Activated naive CD4-positive, alpha-beta T cell treated with anti-CD3 and anti-CD28 coated beads, Interleukin-2, amount 50 U/mL, for 16 hours (primary cell): ENCODE results near the gene CD8B2.
"Not testable (repeated sequence)": the region's sequence is repeated elsewhere in the genome, so short reads cannot be mapped to it uniquely, and the experiment has no call there.

Source experiments
- DNase-seq: peaks from one replicate; pipeline ENCODE4 v3.0.0-alpha.2; 2020

Gene CD8B2

GRCh38 chr2:106486551-106487385, at the start of gene CD8B2:
CD8B2 (plus strand) TSS chr2:106487364; CDS start chr2:106487427, 63 bp downstream.
- DNase-seq: not testable (repeated sequence)

GRCh38 chr2:106461882-106462281, 25.3 kb upstream of the CD8B2 start:
- DNase-seq: peak; percentile 13

GRCh38 chr2:106467516-106467915, 19.6 kb upstream of the CD8B2 start:
- not testable (repeated sequence) for DNase-seq

- not testable (repeated sequence) for DNase-seq
Observed at GRCh38 chr2:106468107-106468506, 19.1 kb upstream of the CD8B2 start, which contains the start of gene RGPD3. RGPD3 (minus strand) TSS chr2:106468413; CDS start chr2:106468288, 125 bp downstream.

- peak; percentile 30 for DNase-seq
Observed at GRCh38 chr2:106470658-106471057, 16.5 kb upstream of the CD8B2 start.

GRCh38 chr2:106477647-106478046, 9.5 kb upstream of the CD8B2 start:
- DNase-seq: not testable (repeated sequence)

GRCh38 chr2:106479563-106479962, 7.6 kb upstream of the CD8B2 start:
- not testable (repeated sequence) for DNase-seq

GRCh38 chr2:106487386-106488191, 425 bp downstream of the CD8B2 start:
- DNase-seq: not testable (repeated sequence)

- DNase-seq: not testable (repeated sequence)
Observed at GRCh38 chr2:106489701-106490100, 2.5 kb downstream of the CD8B2 start.

- not testable (repeated sequence) for DNase-seq
Observed at GRCh38 chr2:106492399-106492798, 5.2 kb downstream of the CD8B2 start.

GRCh38 chr2:106492913-106493312, 5.7 kb downstream of the CD8B2 start:
- DNase-seq: not testable (repeated sequence)

- not testable (repeated sequence) for DNase-seq
Observed at GRCh38 chr2:106498549-106498948, 11.4 kb downstream of the CD8B2 start.

- not testable (repeated sequence) for DNase-seq
Observed at GRCh38 chr2:106500350-106500749, 13.2 kb downstream of the CD8B2 start.

GRCh38 chr2:106502351-106502750, 15.2 kb downstream of the CD8B2 start:
- not testable (repeated sequence) for DNase-seq

- DNase-seq: not testable (repeated sequence)
Observed at GRCh38 chr2:106504192-106504591, 17.0 kb downstream of the CD8B2 start.

GRCh38 chr2:106504787-106505186, 17.6 kb downstream of the CD8B2 start:
- DNase-seq: not testable (repeated sequence)

- DNase-seq: not testable (repeated sequence)
Observed at GRCh38 chr2:106506002-106506687, 19.0 kb downstream of the CD8B2 start.

- not testable (repeated sequence) for DNase-seq
Observed at GRCh38 chr2:106508660-106509373, 21.7 kb downstream of the CD8B2 start.

GRCh38 chr2:106509374-106509770, 22.2 kb downstream of the CD8B2 start:
- not testable (repeated sequence) for DNase-seq

GRCh38 chr2:106510791-106511190, 23.6 kb downstream of the CD8B2 start:
- not testable (repeated sequence) for DNase-seq

GRCh38 chr2:106511476-106511901, 24.3 kb downstream of the CD8B2 start:
- peak; percentile 16 for DNase-seq

- DNase-seq: not testable (repeated sequence)
Observed at GRCh38 chr2:106511934-106512333, 24.8 kb downstream of the CD8B2 start.
